Hepatocyte (in vitro differentiated cells): ENCODE measurements around the gene EXOC4. TPM values are rescaled to one million over a fixed set of nuclear protein-coding genes. Genes with fewer than 3 reads are reported as not detected.

ENCODE experiments used
- DNase-seq: peaks from one replicate; pipeline ENCODE4 v3.0.0-alpha.2; 2016; ENCODE audit warnings: low spot score
- H2AFZ ChIP-seq: fragments of 200-600 bp; sonication (generic); 2 replicates; pipeline ENCODE4 v1.6.0; 2016; ENCODE audit warnings: antibody characterized with exemption, mild to moderate bottlenecking
- H3K27ac ChIP-seq: fragments of 200-600 bp; sonication (generic); 2 replicates; pipeline ENCODE4 v1.5.1; 2016; ENCODE audit warnings: mild to moderate bottlenecking
- H3K27me3 ChIP-seq: fragments of 200-600 bp; sonication (generic); 2 replicates; pipeline ENCODE4 v1.6.1; 2016
- H3K36me3 ChIP-seq: fragments of 200-600 bp; sonication (generic); replicated peaks from 2 replicates; pipeline ENCODE4 v1.5.1; 2016; ENCODE audit warnings: low read depth; ENCODE audit not compliant: insufficient read depth
- H3K4me1 ChIP-seq: fragments of 200-600 bp; sonication (generic); 2 replicates; pipeline ENCODE4 v1.5.1; 2016; ENCODE audit warnings: mild to moderate bottlenecking, moderate library complexity; ENCODE audit not compliant: insufficient read depth
- H3K4me2 ChIP-seq: fragments of 200-600 bp; sonication (generic); 2 replicates; pipeline ENCODE4 v1.6.0; 2016
- H3K4me3 ChIP-seq: fragments of 200-600 bp; sonication (generic); 2 replicates; pipeline ENCODE4 v1.5.1; 2016; ENCODE audit warnings: mild to moderate bottlenecking
- H3K79me2 ChIP-seq: fragments of 200-600 bp; sonication (generic); 2 replicates; pipeline ENCODE4 v1.6.0; 2017; ENCODE audit warnings: mild to moderate bottlenecking
- H3K9me2 ChIP-seq: fragments of 200-600 bp; sonication (generic); replicated peaks from 2 replicates; pipeline ENCODE4 v1.6.0; 2017; ENCODE audit warnings: mild to moderate bottlenecking; ENCODE audit not compliant: insufficient read depth
- H3K9me3 ChIP-seq: fragments of 200-600 bp; sonication (generic); 2 replicates; pipeline ENCODE4 v1.5.1; 2016; ENCODE audit warnings: low read depth, mild to moderate bottlenecking
- H4K20me1 ChIP-seq: fragments of 200-600 bp; sonication (generic); 2 replicates; pipeline ENCODE4 v1.6.0; 2016; ENCODE audit warnings: mild to moderate bottlenecking; ENCODE audit not compliant: insufficient read depth, poor library complexity, severe bottlenecking
- EZH2 ChIP-seq: fragments of 200-600 bp; sonication (generic); IDR thresholded peaks from 2 replicates; pipeline ENCODE4 v1.6.1; 2016; ENCODE audit warnings: antibody characterized with exemption, mild to moderate bottlenecking, borderline replicate concordance
- EZH2phosphoT487 ChIP-seq: fragments of 200-600 bp; sonication (generic); IDR thresholded peaks from one replicate; pipeline ENCODE4 v1.6.1; 2018; ENCODE audit warnings: antibody characterized with exemption, mild to moderate bottlenecking, low read depth, moderate library complexity; ENCODE audit not compliant: unreplicated experiment, severe bottlenecking
- WGBS: methylation state at CpG from one replicate; pipeline ENCODE4 v1.1.6; 2016; ENCODE audit warnings: low lambda C conversion rate; ENCODE audit errors: missing lambda C conversion rate; 5-methylcytosine and 5-hydroxymethylcytosine counted together
- polyA plus RNA-seq: library from polyadenylated mRNA; unstranded; fragments of >200 nt; fragmentation: Nextera tagmentation; extraction: Ambion mirVana; gene quantifications from 2 replicates; pipeline ENCODE4 v1.2.1, GENCODE V29; 2016
- total RNA-seq: library from RNA; depleted of rRNA; stranded (reverse); fragments of >200 nt; gene quantifications from 2 replicates; pipeline ENCODE4 v1.2.3, GENCODE V29; 2014
- TF ChIP-seq, protein P1 (sequence below): fragments of 200-600 bp; sonication (generic); IDR thresholded peaks from 2 replicates; pipeline ENCODE4 v1.5.1; 2016; ENCODE audit warnings: antibody characterized with exemption, mild to moderate bottlenecking; ENCODE audit not compliant: poor library complexity

Gene EXOC4
- total and polyA plus RNA-seq, 2 experiments from 2014 or later: 34.8 to 56.1 TPM

DNA sequence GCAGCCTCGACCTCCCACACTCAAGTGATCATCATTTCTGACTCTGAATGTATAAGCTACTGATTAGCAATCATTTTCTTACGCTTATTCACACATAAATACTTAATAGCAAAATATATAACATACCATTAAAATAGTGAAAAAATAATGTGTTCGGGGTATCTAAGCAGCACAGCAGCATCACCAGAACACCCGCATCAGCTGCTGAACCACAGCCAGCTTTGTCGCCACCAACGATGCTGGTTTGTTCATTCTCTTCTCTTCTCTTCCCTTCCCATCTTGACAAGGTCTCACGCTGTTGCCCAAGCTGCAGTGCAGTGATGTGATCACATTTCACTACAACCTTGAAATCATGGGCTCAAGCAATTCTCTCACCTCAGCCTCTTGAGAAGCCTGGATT, 449.2 kb downstream of the EXOC4 start:
- WGBS: 72% methylated on average over 5 of the region's 7 CpGs
- no peaks in the 10 kb centered on the region for H3K4me1 ChIP-seq
- H3K27ac ChIP-seq: no peak overlapping the region
- H3K27me3 ChIP-seq: no peaks in the 10 kb centered on the region
- no peak for DNase-seq
- TF ChIP-seq, protein P1, sequence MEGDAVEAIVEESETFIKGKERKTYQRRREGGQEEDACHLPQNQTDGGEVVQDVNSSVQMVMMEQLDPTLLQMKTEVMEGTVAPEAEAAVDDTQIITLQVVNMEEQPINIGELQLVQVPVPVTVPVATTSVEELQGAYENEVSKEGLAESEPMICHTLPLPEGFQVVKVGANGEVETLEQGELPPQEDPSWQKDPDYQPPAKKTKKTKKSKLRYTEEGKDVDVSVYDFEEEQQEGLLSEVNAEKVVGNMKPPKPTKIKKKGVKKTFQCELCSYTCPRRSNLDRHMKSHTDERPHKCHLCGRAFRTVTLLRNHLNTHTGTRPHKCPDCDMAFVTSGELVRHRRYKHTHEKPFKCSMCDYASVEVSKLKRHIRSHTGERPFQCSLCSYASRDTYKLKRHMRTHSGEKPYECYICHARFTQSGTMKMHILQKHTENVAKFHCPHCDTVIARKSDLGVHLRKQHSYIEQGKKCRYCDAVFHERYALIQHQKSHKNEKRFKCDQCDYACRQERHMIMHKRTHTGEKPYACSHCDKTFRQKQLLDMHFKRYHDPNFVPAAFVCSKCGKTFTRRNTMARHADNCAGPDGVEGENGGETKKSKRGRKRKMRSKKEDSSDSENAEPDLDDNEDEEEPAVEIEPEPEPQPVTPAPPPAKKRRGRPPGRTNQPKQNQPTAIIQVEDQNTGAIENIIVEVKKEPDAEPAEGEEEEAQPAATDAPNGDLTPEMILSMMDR: no peak
- TF ChIP-seq EZH2phosphoT487: no peak
- TF ChIP-seq EZH2: no peak
- H3K4me3 ChIP-seq: no peak overlapping the region
- H3K9me3 ChIP-seq: no peaks in the 10 kb centered on the region
- H3K36me3 ChIP-seq: no peaks in the 10 kb centered on the region
- H3K9me2 ChIP-seq: no peaks in the 10 kb centered on the region
- no peaks in the 10 kb centered on the region for H3K79me2 ChIP-seq
- no peaks in the 10 kb centered on the region for H4K20me1 ChIP-seq
- no peak overlapping the region for H2AFZ ChIP-seq
- no peak overlapping the region for H3K4me2 ChIP-seq

DNA sequence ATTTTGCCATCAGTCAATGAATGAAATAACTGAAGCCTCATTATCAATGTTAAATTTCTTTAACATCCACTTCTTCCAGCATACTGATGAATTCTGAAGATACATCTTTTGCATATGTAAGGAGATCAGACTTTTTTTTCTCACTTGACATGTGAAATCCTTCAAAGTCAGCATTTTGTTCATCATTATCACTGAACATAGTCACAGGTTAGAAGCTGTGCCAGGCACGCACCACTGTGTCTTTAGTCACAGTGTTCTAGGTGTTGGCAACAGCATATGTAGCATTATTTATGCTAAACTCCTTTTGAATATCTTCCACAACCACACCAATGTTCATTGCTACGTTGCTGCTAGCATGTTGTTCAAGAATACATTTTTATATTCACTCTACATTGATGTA, 450.1 kb downstream of the EXOC4 start:
- H3K4me2 ChIP-seq: no peak overlapping the region
- 98% methylated on average over 2 of the region's 2 CpGs for WGBS

DNA sequence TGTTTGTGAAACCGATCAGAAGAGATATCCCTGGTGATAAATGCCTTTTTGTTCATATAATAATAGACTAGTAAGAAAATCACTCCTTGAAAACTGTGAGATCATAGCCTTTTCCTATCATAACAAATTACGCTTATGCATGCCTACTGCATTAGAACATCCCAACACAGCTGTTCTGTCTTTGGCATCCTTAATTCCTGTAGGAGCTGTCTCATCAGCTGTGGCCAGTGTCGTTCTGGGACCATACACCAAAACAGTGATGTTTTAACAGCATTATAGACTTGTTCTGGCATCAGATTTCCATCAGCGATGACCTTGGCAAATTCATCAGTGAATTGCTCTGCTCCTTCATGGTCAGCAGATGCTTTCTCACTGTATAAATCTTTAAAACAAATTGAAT, 450.7 kb downstream of the EXOC4 start:
- H3K36me3 ChIP-seq: no peaks in the 10 kb centered on the region
- H2AFZ ChIP-seq: no peak overlapping the region
- no peaks in the 10 kb centered on the region for H3K9me2 ChIP-seq
- no peaks in the 10 kb centered on the region for H3K79me2 ChIP-seq
- H3K27ac ChIP-seq: no peak overlapping the region
- H3K4me3 ChIP-seq: no peak overlapping the region
- no peaks in the 10 kb centered on the region for H3K9me3 ChIP-seq
- no peaks in the 10 kb centered on the region for H3K4me1 ChIP-seq
- H3K27me3 ChIP-seq: no peaks in the 10 kb centered on the region
- H3K4me2 ChIP-seq: no peak overlapping the region
- DNase-seq: no peak
- WGBS: 83% methylated on average over 4 of the region's 4 CpGs
- no peaks in the 10 kb centered on the region for H4K20me1 ChIP-seq
- TF ChIP-seq EZH2phosphoT487: no peak
- TF ChIP-seq EZH2: no peak
- TF ChIP-seq, protein P1: no peak

More for the DNA sequence above, 450.1 kb downstream of the EXOC4 start:
- H3K4me1 ChIP-seq: no peaks in the 10 kb centered on the region
- no peaks in the 10 kb centered on the region for H3K27me3 ChIP-seq
- no peak overlapping the region for H3K4me3 ChIP-seq
- no peaks in the 10 kb centered on the region for H3K9me2 ChIP-seq
- H2AFZ ChIP-seq: no peak overlapping the region
- TF ChIP-seq EZH2phosphoT487 (no peak), EZH2 (no peak)
- TF ChIP-seq, protein P1: no peak
- H4K20me1 ChIP-seq: no peaks in the 10 kb centered on the region
- H3K36me3 ChIP-seq: no peaks in the 10 kb centered on the region
- H3K27ac ChIP-seq: no peak overlapping the region
- H3K79me2 ChIP-seq: no peaks in the 10 kb centered on the region
- H3K9me3 ChIP-seq: no peaks in the 10 kb centered on the region
- no peak for DNase-seq

DNA sequence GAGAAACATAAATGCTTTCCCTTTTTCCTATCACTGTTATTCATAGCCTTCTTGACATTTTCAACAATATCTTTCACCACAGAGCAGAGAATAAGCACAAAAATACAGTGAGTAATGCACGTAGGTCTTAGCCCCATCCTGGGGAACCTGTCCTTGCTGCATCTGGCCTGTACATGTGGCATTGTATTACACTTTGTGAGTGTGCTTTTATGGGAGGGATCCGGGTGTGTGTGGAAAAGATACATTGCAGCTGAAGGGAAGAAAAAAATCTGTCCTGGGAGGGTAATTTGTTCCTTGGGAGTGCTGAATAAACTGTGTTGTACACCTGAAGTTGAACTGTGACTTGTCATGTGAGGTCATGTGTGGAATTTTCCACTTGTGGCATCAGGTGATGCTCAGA, 451.6 kb downstream of the EXOC4 start:
- H3K9me2 ChIP-seq: no peaks in the 10 kb centered on the region
- H2AFZ ChIP-seq: no peak overlapping the region
- H3K36me3 ChIP-seq: no peaks in the 10 kb centered on the region
- 69% methylated on average over 2 of the region's 2 CpGs for WGBS
- no peaks in the 10 kb centered on the region for H3K4me1 ChIP-seq
- no peaks in the 10 kb centered on the region for H4K20me1 ChIP-seq
- no peak overlapping the region for H3K27ac ChIP-seq
- no peaks in the 10 kb centered on the region for H3K27me3 ChIP-seq
- DNase-seq: no peak
- no peak overlapping the region for H3K4me3 ChIP-seq
- H3K79me2 ChIP-seq: no peaks in the 10 kb centered on the region
- H3K4me2 ChIP-seq: no peak overlapping the region
- no peak for TF ChIP-seq EZH2phosphoT487
- no peak for TF ChIP-seq EZH2
- TF ChIP-seq, protein P1: no peak
- H3K9me3 ChIP-seq: no peaks in the 10 kb centered on the region
